ENCODE results near the gene MLH3.

The MLH3 gene

DNA sequence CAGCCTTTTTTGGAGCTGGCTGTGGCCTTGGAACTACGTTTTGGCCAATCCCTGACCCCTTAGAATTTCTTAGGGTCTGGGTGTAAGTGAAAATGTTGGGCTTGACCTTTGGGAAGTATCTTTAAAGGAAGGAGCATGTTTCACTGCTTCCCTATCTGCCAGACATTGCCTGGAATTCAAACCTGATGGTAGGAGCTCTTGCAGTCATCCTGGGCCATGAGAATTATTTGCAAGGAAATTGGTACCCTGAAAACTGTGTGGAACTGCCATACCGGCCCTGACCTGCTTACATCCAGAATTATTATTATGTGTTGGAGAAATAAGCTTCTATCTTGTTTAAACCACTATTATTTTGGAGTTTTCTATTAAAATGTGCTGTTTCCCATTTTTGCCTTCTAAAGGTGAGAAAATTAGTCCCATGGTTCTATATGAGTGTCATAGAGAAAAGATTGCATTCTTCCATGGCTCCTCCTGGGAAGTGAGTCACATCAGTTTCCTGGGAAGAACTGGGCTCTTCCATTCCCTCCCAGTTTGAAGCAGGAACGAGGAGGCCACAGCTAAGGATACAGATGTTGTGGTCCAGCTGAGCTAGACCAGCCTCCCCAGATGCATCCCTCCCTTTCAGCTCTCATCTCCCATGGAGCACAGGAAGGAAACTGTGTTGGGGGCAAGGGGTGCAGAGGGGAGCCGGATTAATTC is 86.3 kb downstream of the MLH3 start:
- Histone ChIP-seq H3K27ac (ENCODE audit: low read depth, low read length) (no peak overlapping the region), H3K4me3 (ENCODE audit: low read length) (no peak overlapping the region), H3K27me3 (ENCODE audit: insufficient read depth, low read length) (no peaks in the 10 kb centered on the region), H3K36me3 (ENCODE audit: insufficient read depth, low read length) (no peaks in the 10 kb centered on the region), H3K9ac (ENCODE audit: low read depth, low read length) (no peak overlapping the region), H3K9me3 (ENCODE audit: insufficient read depth, low read depth, low read length) (no peaks in the 10 kb centered on the region), H3K4me1 (ENCODE audit: insufficient read depth, low read length) (peaks cover 3% of the 10 kb centered on the region; the same call in 1 of the 2 replicates)
- WGBS = 93% methylated on average over 4 of the region's 4 CpGs

Measured in HUES64 (cell line).